GM19372 (cell line): ENCODE measurements around the gene KIF1A.

Experiments
- ATAC-seq: cut with Tn5 transposase; IDR thresholded peaks from one replicate; pipeline ENCODE4 v1.9.1; 2021; ENCODE audit warnings: mild to moderate bottlenecking, low read depth, moderate library complexity; ENCODE audit not compliant: unreplicated experiment

KIF1A gene

GRCh38 chr2:240768216-240768615 is 51.8 kb downstream of the KIF1A start:
- no peak for ATAC-seq

- no peak for ATAC-seq
Observed at GRCh38 chr2:240767341-240767740, 52.7 kb downstream of the KIF1A start.

GRCh38 chr2:240766072-240766471 is 53.9 kb downstream of the KIF1A start:
- no peak for ATAC-seq

- ATAC-seq: no peak
Observed at GRCh38 chr2:240765007-240765406, 55.0 kb downstream of the KIF1A start.

- no peak for ATAC-seq
Observed at GRCh38 chr2:240764605-240765004, 55.4 kb downstream of the KIF1A start.

- ATAC-seq: no peak
Observed at GRCh38 chr2:240762971-240763370, 57.0 kb downstream of the KIF1A start.

- no peak for ATAC-seq
Observed at GRCh38 chr2:240762249-240762648, 57.8 kb downstream of the KIF1A start.

- ATAC-seq: no peak
Observed at GRCh38 chr2:240760576-240761246, 59.3 kb downstream of the KIF1A start.

GRCh38 chr2:240760121-240760520 is 59.9 kb downstream of the KIF1A start:
- no peak for ATAC-seq

GRCh38 chr2:240759459-240759858 is 60.6 kb downstream of the KIF1A start:
- no peak for ATAC-seq

- ATAC-seq: no peak
Observed at GRCh38 chr2:240757086-240757614, 62.9 kb downstream of the KIF1A start.

- ATAC-seq: no peak
Observed at GRCh38 chr2:240752209-240752608, 67.8 kb downstream of the KIF1A start.

GRCh38 chr2:240750409-240750808 is 69.6 kb downstream of the KIF1A start:
- ATAC-seq: no peak

- ATAC-seq: no peak
Observed at GRCh38 chr2:240749516-240749915, 70.5 kb downstream of the KIF1A start.

GRCh38 chr2:240747256-240747655 is 72.8 kb downstream of the KIF1A start:
- no peak for ATAC-seq

GRCh38 chr2:240746671-240747070 is 73.3 kb downstream of the KIF1A start:
- ATAC-seq: no peak

GRCh38 chr2:240745962-240746361 is 74.1 kb downstream of the KIF1A start:
- ATAC-seq: no peak

- no peak for ATAC-seq
Observed at GRCh38 chr2:240745456-240745855, 74.6 kb downstream of the KIF1A start.

GRCh38 chr2:240742602-240743095 is 77.4 kb downstream of the KIF1A start:
- ATAC-seq: no peak

GRCh38 chr2:240741091-240741490 is 78.9 kb downstream of the KIF1A start:
- ATAC-seq: no peak

- no peak for ATAC-seq
Observed at GRCh38 chr2:240739797-240740196, 80.2 kb downstream of the KIF1A start.

- no peak for ATAC-seq
Observed at GRCh38 chr2:240737958-240738357, 82.1 kb downstream of the KIF1A start.
